ENCODE data around the gene NTN5.

The NTN5 gene

GRCh38 chr19:48627865-48628314 is 44.9 kb downstream of the NTN5 start:
- no peak for DNase-seq

DNA sequence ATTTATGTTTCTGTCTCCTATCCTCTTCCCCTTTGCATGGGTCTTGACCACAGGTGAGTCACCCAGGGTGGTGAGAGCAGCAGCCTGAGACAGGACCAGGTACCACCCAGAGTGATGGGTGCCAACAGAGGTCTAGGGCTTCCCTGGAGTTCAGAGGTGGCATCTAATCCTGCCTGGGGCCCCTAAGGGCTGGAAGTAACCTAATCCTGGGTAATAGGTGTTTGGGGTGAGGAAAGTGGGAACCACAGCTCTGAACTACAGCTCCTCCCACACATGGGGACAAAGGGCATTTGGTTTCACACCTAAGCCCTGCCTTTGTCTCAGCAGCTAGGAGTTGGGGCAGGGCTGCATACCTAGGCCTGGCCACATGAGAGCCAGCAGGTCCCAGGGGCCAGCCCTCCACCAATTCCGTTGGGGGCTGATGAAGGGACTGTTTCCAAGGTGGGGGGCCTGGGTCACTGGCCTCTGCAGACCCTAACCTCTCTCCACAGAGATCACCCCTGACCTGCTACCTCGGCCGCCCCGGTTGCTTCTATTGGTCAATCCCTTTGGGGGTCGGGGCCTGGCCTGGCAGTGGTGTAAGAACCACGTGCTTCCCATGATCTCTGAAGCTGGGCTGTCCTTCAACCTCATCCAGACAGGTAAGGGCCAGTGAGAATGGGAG is 45.5 kb downstream of the NTN5 start:
- no peak for DNase-seq

GRCh38 chr19:48625891-48626327 is 46.9 kb downstream of the NTN5 start:
- no peak for DNase-seq

DNA sequence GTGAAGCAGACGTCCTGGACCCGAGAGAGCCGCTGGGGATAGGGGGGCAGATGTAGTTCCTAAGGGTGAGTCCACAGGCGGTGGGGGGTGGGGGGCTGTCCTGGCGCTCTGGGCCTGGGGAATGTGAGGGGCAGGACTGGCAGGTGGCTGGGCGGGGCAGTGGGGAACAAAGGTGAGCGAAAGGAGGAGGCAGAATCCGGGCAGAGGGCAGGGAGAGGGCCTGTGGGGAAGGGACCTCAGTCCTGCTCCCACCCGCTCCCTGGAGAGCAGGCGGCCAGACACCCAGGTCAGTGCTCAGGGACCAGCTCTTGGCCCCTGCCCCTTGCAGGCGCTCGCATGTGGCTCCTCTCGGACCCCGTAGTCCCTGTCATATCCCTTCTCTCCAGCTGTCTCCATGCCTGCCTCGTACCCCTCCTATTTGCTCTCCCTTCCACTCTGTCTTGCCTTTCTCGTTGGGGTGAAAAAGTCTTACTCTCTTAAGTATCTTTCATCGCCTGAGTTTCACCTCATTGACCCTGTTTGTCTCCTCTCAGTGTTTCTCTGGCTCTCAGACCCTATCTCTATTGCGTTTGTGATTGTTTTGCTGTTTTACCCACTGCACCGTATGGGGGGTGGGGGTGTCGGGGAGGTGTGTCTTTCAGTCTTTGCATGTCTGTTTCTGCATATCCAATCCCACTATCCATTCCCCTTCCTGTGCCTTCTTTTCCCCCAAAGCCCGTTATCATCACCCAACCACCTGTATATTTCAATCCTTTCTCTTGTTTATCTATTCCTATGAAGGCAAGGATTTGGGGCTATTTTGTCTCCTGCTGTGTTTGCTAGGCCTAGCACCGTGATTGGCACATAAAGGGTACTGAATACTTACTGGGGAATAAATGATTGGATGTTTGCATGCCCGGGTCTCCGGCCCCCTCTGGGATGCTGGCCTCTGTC is 47.8 kb downstream of the NTN5 start:
- peak; percentile 44 for DNase-seq

DNA sequence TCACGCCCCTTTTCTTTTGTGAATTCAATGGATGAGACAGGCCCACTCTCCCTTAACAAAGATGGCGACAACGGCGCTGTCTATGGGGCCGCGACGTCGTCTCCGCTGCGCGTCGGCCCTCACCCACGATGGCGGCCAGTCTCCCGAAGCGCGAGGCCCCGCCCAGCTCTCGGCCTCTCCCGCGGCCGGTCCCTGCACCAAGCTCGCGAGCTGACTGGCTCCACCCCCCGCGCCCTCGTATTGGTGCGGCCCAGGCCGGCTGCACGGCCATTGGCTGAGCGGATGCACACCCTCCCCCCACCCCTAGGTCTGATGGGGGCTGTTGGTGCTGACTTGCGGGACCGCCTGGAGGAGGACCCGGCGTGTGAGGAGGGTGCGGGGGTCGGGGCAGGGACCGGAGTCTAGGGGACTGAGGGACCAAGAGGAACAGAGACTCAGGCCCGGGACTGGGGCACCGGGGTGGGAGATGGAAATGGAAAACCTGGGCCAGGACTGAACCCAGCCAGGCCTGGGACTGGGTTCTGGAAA is 48.7 kb downstream of the NTN5 start:
- DNase-seq: peak; percentile 99

DNA sequence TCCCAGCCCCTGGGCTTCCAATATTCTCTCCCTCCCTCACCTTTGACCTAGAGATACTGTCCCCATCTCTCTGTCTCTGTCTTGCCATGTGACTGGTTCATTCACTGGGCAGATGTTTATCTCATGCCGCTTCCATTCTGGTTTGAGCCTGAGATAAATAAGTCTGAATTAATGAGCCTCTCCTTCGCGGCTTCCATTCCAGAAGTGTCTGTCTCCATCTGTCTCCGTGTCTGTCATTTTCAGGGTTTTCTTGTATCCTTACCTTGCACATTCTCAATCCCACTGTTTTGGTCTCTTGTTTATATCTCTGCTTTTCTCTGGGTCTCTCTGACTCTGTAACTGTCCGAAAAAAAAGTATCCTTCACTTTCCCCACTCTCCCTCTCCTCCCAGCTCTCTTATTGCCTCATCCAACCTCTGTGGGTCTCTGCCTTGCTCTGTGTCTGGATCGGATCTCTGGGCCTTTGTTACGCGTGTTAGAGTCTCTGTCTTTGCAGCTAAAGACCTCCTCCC is 49.2 kb downstream of the NTN5 start:
- peak; percentile 63 for DNase-seq

- peak; percentile 32 for DNase-seq
These were observed 52.9 kb downstream of the NTN5 start for GRCh38 chr19:48619692-48620585.

DNA sequence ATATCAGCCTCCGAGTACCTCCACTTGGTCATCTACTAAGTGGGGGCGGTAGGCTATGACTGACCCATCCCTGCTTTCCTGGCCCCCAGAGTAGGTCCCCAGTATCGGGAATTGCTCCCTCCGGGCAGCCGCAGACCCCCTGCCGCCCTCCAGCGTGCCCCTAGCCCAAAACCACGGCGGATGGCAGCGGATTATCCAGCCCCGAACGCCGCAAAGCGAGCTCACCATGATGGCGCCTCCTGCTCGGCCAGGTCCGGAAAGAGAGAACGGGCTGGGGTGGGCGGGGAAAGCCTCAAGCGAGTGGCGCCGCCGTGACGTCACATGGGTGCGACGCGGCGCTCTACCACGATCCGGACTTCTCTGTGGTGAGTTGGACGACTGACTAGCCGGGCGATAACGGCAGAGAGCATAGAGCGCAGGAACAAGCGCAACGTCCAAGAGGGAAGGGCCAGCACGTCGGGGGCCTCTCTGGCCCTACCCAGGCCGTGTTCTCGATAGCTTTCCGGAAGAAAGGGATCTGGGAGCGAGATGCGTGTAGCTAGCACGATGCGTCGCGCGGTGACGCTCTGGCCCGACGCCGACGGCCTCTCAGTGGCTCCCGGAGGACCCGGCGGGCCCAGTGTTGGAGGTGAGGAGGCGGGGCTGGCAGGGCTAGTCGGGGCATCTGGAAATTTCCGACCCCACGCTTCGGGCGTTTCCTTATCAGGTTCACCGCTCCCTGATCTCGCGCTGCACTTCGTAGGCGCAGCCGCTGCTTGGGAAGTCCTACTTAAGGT is 53.7 kb downstream of the NTN5 start, which contains the start of the genes RPL18 and SPHK2:
Gene RPL18, minus strand, starts transcription at position 263 of the 776 bp plus-strand sequence. Its CDS starts 35 bp downstream, at position 228.
Gene SPHK2, plus strand, starts transcription at position 591 of the 776 bp plus-strand sequence. CDS start 1,009 bp downstream, outside the sequence.
- DNase-seq: peak; percentile 99

DNA sequence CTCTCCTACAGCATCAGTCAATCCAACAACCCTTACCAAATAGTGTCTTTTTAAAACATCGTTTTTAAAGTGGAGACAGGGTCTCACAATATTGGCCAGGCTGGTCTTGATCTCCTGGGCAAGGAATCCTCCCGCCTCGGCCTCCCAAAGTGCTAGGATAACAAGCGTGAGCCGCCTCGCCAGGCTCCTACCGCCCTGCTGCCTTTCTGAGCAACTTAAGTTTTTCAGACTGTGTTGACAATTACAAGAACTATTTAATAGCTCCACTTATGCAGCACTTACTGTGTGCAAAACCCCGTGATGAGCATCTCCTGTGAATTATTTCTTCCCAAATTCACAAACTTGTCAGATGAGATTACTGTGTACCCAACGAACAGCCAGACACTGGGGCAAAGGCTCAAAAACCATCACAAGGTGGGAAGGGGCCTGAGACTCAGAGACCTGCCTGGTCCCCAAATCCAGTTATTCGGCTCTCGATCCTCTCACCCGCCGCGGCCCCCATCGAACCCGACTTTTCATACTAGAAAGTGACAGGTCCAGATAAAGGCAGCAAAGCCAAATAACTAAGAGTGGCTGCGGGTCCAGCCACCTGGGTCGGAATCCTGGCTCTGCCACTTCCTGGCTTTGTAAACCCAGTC is 54.4 kb downstream of the NTN5 start:
- DNase-seq: no peak

GRCh38 chr19:48617146-48617937 is 55.5 kb downstream of the NTN5 start:
- DNase-seq: no peak

GRCh38 chr19:48616491-48617056 is 56.2 kb downstream of the NTN5 start:
- DNase-seq: no peak

DNA sequence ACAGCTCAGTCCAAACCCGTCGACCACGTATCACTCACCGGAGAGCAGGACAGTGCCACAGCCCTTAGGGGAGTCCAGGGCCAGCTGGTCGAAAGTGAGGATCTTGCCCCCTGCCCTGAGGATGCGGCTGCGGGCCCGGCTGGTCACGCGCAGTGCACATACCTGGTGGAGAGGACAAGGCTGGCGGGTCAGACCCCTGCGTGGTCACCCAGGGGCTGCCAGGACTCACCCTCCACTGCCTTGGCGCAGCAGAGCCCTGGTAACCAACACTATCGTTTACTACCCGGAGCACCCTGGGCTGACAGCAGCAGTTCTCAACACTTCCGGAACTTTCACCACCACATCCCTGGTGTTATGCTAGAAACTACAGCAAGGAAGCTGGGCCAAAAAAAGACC is 56.8 kb downstream of the NTN5 start:
- DNase-seq: no peak

DNA sequence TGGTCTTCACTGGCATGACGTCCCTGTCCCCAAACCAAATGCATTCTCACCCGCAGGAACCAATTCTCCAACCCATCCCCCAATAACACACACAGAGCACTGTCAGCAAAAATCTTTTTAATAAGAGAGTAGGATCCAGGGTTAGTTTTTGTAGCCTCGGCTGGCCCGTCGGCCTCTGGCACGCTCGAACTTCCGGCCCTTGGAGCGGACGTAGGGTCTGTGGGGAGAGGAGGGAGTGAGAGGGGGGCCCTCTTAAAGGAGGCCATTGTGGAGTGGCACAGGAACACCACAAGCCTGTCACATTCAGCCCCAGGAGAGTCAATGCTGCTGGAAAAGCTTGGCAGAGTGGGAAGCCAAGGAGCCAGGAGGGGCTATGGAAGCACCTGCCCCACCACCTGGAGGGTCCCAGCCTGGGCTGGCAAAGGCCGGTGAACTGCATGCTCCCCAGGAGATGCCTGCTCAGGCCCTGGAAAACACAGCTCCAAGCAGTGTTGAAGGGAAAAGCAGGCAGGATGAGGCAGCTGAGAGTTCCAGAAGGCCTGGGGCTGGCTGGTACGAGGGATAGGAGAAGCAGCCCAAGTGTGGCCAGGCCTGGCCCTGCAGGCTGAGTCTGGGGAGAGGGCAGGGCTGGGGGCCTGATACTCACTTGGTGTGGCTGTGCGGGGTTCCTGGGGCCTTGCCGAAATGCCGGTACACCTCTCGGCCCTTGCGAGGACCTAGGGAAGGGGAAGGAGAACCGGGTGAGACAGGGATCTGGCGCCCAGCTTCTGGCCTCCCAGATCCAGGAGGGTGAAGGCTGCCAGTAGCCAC is 57.4 kb downstream of the NTN5 start:
- no peak for DNase-seq

DNA sequence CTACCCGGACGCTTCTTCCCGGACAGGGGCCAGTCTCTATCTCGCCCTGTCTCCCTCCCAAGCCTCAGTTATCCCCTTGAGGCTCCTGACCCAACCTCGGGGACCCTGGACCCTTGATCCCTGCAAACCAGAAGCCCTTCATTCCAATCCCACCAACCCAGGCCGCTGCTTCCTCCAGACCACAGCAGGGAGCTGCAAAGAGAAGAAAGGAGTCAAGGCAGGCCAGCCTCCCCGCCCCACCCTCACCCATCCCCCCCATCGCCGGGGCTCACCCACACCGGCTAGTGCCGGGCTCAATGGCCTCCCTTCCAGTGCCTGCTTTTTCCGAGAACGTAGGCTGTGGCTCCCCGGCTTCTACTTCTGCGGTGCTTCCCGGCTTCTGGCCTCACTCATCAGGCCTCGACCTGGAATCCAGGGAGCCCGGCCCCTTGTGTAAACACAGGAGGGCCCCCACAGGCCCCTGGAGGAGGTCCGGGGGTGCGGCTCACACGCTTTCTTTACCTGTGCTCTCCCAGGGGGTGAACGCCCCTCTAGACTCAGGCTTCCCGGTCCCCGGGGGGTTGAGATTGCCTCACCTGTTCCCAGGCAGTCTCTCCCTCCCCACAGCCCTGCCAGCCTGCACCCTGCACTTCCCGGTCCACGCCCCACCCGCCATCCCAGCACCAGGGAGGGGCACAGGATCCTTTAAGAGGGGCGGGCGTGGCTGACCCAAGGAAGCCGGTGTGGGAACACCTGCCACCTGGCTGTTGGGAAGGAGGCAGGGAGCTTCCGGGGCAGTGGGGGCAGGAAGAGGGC is 58.2 kb downstream of the NTN5 start, which contains the start of gene FAM83E:
Gene FAM83E, minus strand, starts transcription at position 641 of the 795 bp plus-strand sequence. CDS start 1,704 bp downstream, outside the sequence.
- DNase-seq: peak; percentile 61

DNA sequence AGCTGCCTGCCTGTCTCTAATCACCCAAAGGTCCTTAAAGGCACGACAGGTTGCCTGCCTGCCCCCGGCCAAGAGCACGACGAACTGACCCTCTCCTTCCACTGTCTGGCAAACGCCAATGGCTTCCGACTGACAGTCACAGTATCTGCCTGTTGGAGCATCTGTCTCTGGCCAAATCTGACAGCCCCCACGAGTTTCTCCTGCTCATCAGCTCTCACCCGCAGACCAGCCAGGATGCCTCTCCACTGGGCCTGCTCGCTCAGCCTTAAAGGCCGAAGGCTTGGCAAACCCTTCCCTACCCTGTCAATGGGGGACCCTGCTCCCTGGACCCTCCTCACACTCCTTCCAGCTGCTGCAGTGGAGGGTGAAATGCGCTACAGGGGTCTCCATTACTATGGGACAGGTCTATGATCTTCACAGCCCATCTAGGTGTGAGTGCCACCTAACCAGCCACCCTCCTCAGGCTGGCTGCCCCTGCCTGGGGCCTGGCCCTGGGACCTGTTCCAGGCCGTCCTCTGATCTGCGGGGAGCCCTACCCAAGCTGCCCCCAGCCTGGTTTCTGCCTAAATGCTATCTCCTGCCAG is 58.9 kb downstream of the NTN5 start:
- peak; percentile 65 for DNase-seq

- no peak for DNase-seq
These were observed 59.6 kb downstream of the NTN5 start for GRCh38 chr19:48613024-48613851.

Data from NCI-H82 (cell line).